HG03354 (cell line): ENCODE results near the gene GPRIN2.

ENCODE experiments used
- ATAC-seq: cut with Tn5 transposase; IDR thresholded peaks from one replicate; pipeline ENCODE4 v1.9.1; 2021; ENCODE audit warnings: mild to moderate bottlenecking; ENCODE audit not compliant: unreplicated experiment, poor library complexity, severe bottlenecking

The GPRIN2 gene

GRCh38 chr10:46550795-46551700 lies 5.4 kb downstream of the GPRIN2 start:
- no peak for ATAC-seq

- ATAC-seq: no peak
These were observed 6.2 kb downstream of the GPRIN2 start for GRCh38 chr10:46550076-46550790.

GRCh38 chr10:46549171-46550075 lies 7.0 kb downstream of the GPRIN2 start:
- ATAC-seq: no peak

DNA sequence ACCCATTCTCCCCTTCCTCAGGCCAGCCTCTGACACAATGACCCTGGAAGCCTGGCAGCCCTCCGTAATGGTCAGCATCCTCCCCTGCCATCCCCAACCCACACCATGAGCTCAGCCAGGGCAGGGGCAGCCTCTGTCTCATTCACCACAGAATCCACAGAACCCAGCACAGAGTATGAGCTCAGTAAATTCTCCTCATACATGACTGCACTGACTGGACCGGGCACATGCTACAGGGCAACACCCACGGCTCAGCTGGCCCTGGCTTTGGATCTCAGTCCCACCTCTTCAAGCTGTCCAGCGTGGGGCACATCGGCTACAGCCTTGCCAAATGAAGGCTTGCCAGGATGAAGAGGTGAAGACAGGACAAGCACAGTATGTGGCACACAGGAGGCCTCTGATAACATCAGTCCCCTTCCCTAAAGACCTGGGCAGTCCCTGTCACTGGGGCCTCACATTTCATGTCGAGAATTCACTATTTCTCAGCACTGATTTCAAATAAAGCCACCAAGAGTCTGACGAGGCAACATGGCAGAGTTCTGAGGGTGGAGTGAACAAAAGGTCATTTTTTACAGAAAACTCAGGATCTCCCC lies 7.9 kb downstream of the GPRIN2 start:
- no peak for ATAC-seq

DNA sequence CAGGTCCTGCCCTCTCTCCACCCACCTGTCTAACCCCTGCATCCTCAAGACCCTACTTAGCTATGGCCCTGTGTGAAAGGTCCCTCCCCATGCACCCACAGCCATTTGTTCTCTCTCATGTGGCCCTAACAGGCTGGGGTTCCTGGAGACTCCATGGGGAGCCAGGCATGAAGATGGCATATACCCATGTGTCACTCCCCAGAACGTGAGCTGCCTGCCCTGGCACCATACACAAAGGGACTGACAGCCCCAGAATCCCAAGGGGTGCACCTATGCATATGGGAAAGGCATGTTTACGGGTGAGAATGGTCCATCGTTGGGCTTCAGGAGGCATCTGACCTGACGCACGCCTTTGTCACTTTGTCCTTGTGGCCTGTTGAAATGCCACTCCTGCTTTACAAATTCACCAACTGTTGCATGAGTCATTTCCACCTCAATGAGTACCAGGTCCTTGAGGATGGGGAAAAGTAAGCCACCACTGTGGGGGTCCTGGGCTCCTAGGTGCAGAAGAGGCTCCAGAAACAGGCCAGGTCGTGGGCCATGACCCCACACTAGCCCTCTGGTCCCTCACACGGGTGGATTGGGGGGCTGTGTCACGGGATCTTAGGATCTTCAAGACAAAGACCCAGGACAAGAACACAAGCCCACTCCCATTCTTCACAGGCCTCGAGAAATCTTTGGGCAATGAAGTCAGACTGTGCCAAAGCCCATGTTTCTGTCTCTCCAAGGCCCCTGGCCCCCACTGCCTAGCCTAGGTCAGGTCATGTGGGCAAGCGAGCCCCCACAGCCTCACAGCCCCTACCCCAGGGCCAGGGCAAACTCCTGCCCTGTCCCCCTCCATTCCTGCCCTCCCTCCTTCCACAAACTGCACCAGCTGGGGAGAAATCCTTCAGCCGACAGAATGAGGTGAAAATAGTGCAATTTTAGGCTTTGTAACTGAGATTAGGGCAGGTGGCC lies 8.6 kb downstream of the GPRIN2 start:
- ATAC-seq: no peak

DNA sequence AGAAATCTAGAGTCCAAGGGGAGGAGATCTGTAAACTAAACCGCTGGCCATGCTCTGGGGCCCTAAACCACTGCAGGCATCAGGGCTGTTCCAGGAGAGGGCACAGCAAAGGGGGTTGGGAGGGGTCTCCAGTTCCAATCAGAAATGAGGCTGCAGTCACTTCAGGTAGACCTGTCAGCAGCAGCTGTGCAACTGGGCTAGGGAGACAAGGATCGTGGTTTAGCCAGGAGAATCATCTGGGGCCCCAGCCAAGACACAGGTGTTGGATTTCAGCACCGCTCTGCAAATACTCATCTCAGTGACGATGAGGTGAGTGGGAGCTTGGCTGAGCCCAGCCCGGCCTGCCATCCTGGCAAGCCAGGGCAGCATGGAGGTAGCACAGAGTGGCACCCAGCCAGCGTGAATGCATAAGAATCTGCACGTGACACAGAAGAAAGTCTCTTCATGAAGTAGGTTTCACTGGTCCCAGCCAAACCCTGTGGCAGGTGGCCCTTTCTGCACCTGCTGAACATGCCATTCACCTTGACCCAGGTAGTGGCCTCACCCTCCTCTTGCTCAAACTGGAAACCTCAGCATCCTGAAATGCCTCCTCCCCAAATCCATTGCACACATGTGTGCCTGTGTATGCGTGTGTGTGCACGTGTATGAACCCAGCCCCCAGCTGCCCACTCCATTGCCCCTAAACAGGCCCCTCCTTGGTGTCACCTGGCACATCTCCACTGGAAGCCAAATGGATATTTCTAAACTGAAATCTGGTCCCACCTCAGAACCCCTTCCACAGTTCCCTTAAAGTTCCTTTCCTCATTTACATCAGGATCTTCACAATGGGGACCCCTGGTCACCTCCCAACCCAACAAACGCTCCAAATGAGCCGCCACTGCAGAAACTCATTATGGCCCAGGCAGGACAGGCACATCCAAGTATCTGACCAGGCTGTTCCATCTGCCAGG lies 9.6 kb downstream of the GPRIN2 start:
- ATAC-seq: no peak

DNA sequence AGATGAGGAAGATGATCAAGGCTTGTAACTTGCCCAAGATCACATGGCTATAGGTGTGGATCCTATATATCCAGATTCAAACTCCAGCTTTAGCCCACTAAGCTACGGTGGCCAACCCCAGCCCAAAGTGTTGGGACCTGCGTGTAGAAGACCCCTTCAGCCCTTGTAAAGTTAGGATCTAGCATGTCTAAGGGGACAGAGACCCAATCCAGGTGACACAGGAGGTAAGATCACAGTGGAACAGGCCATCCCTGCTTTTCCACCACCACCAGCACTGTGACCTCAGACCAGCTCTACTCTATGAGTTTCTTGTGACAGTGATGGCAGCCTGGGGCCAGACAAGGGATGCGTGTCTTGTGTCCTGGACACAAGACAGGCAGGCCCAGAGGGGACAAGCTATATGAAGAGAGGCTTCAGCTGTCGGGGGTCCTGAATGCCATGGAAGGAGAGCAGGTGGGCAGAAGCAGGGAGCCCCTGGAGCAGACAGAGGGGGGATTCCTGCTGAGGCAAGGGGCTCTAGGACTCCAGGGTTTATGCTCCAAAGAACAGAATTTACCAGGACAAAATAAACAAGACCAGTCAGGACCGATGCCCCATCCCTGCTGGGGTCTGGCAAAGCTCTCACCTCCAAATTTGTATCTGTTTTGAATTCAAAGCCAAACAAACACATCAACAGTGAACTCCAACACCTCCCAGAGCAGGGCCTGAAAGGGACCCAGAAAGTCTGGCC lies 10.4 kb downstream of the GPRIN2 start:
- ATAC-seq: no peak

DNA sequence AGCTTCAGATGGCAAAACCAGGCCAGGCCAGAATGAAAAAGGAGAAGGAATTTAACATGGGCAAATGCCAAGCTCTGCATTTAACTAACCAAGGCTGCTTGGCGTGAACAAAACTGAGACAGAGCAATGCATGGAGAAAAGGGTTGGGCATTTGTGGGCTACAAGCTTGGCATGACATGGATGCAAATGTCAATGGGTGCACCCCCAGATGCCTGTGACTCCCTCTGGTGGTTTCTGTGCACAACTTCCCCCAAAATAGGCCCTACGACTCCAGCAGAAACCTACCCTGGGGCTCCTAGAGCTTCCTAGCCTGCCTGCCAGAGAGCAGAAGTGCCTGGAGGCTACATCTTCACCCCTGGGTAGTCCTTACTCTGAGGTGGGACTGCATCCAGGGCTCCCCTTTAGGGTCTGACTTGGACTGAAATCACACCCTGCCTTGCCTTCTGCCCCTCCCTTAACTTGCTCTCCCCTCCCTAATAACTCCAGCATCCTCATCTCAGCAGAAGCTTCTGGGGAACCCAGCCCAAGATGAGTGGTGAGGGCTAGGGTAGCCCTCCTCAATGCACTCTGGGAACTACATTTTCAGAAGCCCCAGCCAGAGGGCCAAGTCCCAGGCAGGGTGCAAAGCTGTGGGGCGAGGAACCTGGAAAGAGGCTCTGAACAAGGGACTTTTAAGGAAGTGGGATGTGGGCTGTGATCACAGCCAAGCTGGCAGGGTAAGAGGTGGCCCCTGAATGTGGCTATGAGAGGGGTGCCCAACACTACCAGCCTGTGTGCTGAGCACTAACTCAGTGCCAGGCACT lies 11.3 kb downstream of the GPRIN2 start:
- no peak for ATAC-seq

GRCh38 chr10:46543466-46544377 lies 12.7 kb downstream of the GPRIN2 start:
- no peak for ATAC-seq

DNA sequence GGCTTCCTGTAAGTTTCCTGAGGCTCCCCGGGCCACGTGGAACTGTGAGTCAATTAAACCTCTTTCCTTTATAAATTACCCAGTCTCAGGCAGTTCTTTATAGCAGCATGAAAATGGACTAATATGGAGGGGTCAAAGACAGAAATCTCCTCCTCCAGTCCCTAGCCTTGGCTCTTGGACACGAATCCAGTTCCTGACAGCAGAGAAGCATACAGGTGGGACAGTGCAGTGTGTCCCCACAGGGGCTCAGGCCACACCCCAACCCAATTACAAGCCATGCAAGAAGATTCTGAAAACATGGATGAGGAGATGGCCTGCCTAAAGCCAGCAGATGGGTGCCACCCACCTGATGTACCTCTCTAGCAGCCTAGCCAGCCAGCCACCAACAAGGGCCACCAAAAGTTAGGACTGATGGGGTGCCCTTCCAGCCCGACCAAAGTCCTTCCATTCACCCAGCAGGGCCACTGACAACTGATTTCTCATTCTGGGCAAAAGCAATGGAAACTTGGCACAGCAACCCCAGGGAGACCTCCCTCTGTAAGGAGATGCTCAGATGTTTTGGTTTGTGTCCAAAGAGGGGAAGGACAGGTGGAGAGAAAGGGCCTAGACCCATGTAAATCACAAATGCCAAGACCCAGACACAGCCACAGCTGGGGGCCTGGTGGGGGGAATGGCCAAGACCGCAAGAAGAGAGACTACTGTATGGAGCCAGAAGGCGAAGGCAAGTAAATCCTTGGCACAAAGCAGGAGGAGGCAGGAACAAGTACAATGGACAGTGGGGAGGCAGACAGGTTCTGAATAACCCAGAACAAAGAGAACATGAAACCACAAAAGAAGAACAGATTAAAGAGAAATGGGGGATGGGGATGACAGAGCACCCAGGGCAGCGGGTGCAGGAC lies 13.6 kb downstream of the GPRIN2 start:
- no peak for ATAC-seq

DNA sequence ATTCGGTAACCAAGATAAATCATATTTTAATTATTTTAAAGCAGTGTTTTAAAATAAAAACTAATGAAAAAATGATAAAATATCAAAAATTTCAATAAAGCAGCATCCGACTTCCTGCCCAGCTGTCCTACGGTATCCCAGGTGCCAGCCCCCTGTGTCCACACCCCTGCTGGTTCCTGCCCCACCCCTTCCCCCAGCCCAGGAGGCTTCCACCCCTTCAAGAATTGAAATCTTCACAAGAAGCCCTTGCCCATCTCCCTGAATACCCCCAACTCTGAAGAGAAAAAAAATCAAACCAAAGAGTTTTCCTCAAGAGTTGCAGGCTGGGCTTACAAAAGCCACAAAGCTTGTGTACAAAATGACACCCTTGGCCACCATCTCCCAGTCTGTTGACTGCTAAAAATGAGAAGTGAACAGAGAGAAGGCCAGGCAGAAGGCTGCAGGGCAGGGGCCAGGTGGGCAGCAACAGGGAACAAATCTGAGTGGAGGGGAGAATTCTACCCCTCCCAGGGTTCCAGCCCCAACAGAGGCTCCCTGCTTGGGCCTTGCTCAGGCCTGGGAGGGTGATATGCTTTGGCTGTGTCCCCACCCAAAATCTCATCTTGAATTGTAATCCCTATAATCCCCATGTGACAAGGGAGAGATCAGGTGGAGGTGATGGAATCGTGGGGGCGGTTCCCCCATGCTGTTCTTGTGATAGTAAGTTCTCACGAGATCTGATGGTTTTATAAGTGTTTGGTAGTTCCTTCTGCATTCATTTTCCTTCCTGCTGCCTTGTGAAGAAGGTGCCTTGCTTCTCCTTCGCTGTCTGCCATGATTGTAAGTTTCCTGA lies 14.5 kb downstream of the GPRIN2 start:
- no peak for ATAC-seq

DNA sequence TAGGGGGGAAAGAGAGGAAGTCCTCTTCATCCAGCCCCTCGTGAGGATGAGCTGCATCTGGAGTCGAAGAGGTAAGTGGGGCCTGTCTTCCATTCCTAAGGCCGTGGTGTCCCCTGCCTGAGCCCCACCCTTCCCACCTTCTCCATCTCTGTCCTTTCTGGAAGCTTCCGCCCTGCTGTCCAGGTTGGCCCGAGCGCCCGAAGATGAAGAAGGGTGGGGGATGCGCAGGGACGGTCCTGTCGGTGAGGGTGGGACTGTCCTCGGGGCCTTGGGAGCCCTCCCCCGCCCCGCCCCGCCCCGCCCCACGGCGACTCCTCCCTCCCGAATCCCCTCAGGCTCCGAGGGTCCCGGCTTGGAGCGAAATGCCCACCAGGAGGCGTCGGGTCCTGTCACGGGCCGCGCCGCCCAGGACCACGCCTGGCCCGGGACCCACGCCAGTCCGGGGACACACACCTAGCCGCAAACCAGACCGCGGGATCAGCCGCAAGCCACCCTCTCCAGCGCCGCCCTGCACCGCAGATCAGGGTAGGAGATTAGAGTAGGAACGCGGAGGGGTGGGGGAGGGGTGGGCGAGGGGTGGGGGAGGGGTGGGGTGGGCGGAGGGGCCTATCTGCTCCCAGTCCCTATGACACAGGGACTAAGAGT lies 15.3 kb downstream of the GPRIN2 start:
- ATAC-seq: no peak
